HG03442 (cell line): ENCODE results near the gene ICA1.

Experiments
- ATAC-seq: cut with Tn5 transposase; IDR thresholded peaks from one replicate; pipeline ENCODE4 v1.9.1; 2021; ENCODE audit warnings: mild to moderate bottlenecking, moderate library complexity; ENCODE audit not compliant: unreplicated experiment

Gene ICA1

DNA sequence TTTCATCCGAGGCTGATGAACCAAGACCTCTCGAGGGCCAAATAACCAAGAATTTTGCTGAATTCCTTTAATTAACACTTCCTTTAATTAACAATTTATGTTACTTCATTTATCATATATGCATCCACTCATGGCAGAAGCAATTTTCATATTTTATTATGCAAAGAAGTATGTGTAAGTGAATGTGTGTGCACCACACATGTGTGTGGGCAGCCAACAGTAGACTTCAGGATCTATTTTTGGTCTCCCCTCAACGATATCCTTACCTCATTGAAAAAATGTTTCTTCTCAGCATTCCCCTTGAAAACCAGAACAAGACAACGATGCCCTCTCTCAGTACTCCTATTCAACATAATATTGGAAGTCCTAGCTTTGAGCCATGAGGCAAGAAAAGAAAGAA, 96.8 kb downstream of the ICA1 start:
- no peak for ATAC-seq

GRCh38 chr7:8162181-8162580, 99.8 kb downstream of the ICA1 start:
- no peak for ATAC-seq

DNA sequence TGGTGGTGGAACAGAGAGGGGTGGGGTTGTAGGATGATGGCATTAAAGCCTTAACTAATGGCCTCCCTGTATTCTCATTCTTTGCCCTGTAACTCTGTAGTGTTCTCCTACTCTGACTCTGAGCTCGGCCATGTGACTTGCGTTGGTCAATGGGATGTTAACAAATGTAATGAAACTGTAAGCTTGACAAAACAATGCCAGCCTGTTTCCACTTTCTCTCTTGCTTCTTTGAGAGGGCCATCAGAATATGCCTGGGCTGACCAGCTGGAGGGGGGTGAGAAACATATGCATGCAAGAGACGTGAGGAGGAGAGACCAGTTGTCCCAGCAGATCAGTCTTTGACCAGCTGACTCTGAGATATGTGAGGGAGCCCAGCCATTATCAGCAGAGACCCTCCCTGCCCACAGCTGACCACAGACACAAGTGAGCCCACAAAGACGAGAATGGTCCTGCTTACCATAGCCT, 100.6 kb downstream of the ICA1 start:
- no peak for ATAC-seq

- no peak for ATAC-seq
Measured at GRCh38 chr7:8160779-8161345, 101.1 kb downstream of the ICA1 start.

DNA sequence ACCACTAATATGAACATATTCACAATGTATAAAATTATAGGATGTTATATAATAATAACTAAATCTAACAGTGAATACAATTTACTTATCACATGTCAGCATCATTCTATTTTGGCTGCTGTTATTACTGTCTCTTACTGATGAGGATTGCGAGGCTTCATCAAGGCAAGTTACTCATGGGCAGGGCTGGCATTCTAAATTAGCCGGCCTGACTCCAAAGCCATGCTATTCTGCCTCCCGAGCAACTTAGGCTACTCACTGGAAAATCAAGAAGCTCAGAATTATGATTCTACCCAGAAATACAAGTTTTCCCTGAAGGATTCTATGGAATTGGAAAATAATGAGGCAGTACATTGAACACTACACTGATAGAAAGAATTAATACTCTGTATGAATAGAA, 101.7 kb downstream of the ICA1 start:
- no peak for ATAC-seq

DNA sequence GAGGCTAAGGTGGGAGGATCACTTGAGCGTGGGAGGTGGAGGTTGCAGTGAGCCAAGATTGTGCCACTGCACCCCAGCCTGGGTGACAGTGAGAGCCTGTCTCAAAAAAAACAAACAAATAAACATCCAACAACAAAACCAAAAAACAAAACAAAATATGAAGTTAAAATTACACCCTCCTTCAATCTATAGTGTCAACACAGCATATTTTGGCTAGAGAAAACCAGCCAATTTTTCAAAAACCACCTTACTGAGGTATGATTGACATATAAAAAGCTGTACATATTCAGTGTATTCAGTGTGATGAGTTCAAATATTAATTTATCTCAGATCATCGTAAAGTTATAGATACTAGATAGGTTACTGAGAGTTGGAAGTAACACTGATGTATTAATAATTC, 102.4 kb downstream of the ICA1 start:
- ATAC-seq = no peak

DNA sequence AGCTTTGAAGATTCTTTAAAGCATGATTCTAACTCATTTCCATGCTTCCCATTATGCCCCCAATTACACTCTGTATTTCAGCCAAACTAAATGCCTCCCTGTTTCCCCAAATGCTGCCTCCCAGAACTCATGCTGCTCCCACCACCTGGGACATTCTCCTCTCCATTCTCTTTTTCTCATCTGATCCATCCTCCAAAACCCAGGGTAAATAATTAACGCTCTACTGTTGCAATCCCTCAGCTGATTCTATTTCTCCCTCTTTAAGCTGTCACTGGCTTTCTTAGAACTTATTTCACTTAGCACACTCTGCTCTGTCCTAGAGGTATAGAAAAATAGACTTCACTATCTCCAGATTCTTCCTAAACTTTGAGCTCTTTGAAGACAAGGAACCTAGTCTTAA, 104.7 kb downstream of the ICA1 start:
- no peak for ATAC-seq

DNA sequence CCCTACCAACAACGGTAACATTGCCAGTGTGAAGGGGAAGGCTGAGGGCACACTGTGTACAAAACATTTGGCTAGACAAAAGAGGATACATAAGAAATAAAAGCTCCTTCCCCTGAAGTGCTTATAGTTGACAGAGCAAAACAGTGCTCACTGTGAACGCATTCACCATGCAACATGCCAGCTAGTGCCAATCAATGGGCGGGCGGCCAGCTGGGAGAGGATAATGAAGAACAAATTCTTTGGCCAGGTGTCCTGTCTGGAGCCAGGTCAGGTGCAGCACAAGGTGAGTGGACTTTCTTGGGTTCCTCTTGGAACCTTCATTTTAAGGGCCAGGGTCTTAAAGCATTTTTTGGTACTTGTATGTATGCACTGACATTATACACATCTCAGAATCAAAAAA, 106.1 kb downstream of the ICA1 start:
- ATAC-seq = no peak

GRCh38 chr7:8154272-8154671, 107.7 kb downstream of the ICA1 start:
- ATAC-seq = no peak

GRCh38 chr7:8152489-8153192, 109.3 kb downstream of the ICA1 start:
- ATAC-seq = no peak

GRCh38 chr7:8151161-8151725, 110.7 kb downstream of the ICA1 start:
- no peak for ATAC-seq

- ATAC-seq = no peak
Measured at GRCh38 chr7:8149222-8149621, 112.7 kb downstream of the ICA1 start.

DNA sequence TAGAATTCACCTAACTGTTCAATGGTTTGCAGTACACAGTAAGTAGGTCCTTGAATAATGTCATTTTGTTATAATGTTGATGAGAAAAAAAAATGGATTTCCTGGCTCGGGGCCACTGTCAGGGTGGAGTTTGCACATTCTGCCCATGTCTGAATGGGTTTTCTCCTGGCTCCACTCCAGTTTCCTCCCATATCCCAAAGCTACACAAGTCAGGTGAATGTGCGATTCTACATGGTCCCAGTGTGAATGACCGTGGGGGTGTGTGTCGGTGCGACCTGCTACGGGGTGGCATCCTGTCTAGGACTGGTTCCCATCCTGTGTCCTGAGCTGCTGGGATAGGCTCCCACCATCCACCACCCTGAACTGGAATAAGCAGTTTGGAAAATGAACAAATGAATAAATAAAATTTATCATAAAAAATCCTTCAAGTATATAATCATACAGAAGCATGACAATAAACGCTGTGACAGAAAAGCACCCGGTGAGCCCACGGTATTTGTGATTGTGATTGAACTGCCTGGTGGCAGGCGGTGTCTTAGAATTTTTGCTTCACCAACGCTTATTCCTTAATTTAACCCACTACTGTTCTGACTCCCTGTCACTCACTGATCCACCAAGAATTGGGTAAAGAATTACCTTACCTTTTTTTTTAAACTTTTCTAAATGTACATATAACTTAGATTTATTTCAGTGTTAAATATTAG, 114.1 kb downstream of the ICA1 start:
- ATAC-seq = no peak

- no peak for ATAC-seq
Measured at GRCh38 chr7:8146788-8147413, 115.1 kb downstream of the ICA1 start.

DNA sequence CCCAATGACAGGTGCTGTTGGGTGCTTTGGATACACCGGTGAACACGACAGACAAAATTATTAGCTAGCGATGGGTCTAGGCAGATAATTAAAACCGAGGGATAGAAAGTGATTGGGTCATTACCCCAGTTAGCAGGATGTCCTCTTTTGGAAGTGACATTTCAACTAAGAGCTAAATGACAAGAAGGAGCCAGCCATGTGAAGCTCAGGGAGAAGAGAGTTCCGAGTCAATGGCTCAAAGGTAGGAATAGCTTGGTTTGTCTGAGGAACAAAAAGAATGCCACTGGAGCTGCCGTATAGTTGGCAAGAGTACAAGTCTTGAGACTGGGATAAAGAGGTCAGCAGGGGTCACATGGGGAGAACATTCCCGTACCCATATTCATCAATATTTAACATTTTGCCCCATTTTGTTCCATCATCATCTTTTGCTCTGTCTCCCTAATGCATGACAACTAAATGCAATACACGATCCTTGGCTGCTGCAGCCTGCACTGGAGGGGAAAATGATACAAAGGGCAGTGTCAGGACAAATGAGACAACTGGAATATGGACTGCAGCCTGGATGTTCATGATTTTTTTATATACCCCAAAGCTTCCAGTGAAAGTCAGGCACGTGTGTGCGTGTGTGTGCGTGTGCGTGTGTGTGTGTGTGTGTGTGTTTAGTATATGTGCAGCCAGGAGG, 115.7 kb downstream of the ICA1 start:
- no peak for ATAC-seq

GRCh38 chr7:8144856-8145255, 117.1 kb downstream of the ICA1 start:
- ATAC-seq = no peak

DNA sequence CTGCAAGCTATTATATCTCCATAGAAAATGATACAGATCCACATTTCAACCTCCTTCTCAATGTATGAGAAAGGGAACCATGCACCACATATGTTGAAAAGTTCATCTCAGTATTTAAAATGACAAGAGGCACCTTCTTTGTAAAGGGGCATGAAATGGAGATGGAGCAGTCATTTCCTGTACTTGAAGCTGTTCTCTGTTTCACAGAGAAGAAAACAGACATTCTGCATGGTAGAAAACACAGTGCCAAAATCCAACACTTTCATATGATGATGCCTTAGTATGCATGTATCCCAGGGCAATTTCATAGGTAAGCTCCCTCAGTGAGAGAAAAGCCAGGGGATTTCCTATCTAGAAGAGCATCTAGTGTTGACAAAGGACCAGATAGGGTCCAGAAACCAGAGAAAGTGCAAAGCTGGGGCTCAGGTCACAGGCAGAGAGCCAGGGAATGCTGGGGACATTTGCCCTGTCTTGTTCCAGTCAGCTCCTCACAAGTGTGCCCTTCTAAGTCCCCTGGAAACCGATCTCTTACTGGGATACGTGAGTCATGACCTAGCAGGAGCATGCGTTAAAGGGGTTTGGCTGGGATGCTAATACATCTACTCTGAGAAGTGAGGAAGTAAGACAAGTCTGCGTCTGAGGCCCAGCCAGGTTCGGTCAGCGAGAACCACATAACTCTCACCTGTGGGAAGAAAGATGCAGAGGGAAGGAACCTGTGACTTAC, 118.7 kb downstream of the ICA1 start:
- ATAC-seq = peak; percentile 56

GRCh38 chr7:8142477-8142876, 119.5 kb downstream of the ICA1 start:
- ATAC-seq = no peak

DNA sequence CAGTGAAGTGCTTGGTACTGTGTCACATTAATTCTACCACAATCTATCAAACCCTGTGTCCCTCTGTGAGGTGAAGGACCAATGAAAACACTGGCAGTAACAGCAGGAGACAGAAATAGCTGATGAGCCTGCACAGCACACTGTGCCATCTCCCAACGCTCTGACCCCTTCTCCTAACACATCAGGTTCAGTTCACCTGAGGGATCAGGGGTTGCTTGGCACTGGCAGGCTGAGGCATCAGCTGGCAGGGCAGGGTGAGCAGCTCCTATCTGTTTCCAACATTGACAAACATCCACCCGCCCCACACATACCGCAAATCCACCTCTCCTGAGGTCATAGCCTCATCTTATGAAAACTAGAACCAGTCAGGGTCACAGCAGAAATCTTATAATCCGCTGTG, 120.9 kb downstream of the ICA1 start:
- ATAC-seq = no peak

GRCh38 chr7:8136051-8136730, 125.8 kb downstream of the ICA1 start:
- ATAC-seq = no peak
